GM23248 (cell line): ENCODE measurements around the gene FARP1.

ENCODE experiments used
- EZH2 ChIP-seq: fragments of 200-600 bp; sonication (generic); IDR thresholded peaks from 2 replicates; pipeline ENCODE4 v1.6.1; 2018; ENCODE audit warnings: antibody characterized with exemption, mild to moderate bottlenecking; ENCODE audit not compliant: insufficient read depth, poor library complexity, severe bottlenecking
- EZH2phosphoT487 ChIP-seq: fragments of 200-600 bp; sonication (generic); IDR thresholded peaks from 2 replicates; pipeline ENCODE4 v1.6.1; 2018; ENCODE audit warnings: antibody characterized with exemption, moderate library complexity, mild to moderate bottlenecking, low read depth; ENCODE audit not compliant: insufficient read depth

DNA sequence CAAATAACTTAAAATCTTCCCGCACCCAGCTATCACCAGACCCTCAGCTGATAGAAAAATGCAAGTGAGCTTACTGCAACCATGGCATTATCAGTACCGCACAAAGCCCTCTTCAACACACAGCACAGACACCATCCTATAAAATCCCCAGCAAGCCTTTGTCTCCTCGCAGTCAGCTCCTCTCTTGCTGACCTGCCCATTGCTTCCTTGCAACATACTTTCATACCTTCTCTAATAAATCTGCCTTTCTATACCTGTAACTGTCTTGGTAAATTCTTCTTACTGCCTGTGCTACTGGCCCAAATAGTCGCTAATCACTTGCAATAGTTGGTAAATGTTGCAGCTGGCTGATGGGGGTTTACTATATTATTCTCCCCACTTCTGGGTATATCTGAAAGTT lies 43.3 kb upstream of the FARP1 start:
- TF ChIP-seq EZH2 (no peak), EZH2phosphoT487 (no peak)
